B cell (primary cell): ENCODE data around the gene RPL18.

Experiments used
- EZH2 ChIP-seq: IDR thresholded peaks from 2 replicates; pipeline ENCODE4 v1.6.1; 2012; ENCODE audit warnings: borderline replicate concordance, low read depth, mild to moderate bottlenecking, moderate library complexity, low read length; ENCODE audit not compliant: insufficient read depth, poor library complexity, severe bottlenecking
- TF ChIP-seq, protein P1 (sequence below): fragments of 200-600 bp; IDR thresholded peaks from one replicate; pipeline ENCODE4 v1.8.0; 2022; ENCODE audit warnings: antibody characterized with exemption, mild to moderate bottlenecking

GRCh38 chr19:48619692-48620585 is 961 bp upstream of the RPL18 start:
- TF ChIP-seq, protein P1, sequence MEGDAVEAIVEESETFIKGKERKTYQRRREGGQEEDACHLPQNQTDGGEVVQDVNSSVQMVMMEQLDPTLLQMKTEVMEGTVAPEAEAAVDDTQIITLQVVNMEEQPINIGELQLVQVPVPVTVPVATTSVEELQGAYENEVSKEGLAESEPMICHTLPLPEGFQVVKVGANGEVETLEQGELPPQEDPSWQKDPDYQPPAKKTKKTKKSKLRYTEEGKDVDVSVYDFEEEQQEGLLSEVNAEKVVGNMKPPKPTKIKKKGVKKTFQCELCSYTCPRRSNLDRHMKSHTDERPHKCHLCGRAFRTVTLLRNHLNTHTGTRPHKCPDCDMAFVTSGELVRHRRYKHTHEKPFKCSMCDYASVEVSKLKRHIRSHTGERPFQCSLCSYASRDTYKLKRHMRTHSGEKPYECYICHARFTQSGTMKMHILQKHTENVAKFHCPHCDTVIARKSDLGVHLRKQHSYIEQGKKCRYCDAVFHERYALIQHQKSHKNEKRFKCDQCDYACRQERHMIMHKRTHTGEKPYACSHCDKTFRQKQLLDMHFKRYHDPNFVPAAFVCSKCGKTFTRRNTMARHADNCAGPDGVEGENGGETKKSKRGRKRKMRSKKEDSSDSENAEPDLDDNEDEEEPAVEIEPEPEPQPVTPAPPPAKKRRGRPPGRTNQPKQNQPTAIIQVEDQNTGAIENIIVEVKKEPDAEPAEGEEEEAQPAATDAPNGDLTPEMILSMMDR, result no peak
- no peak for TF ChIP-seq EZH2
